GM23338 (cell line): ENCODE measurements around the gene C11orf98. TPM values are rescaled to one million over a fixed set of nuclear protein-coding genes. Genes with fewer than 3 reads are reported as not detected.
"Not testable (repeated sequence)": the region's sequence is repeated elsewhere in the genome, so short reads cannot be mapped to it uniquely, and the experiment has no call there.

Experiments
- ATAC-seq: fragments of 200-7000 bp; cut with Tn5 transposase; 3 replicates; pipeline ENCODE4 v1.9.1; 2020
- DNase-seq: peaks from one replicate; pipeline ENCODE4 v3.0.0-alpha.2; 2015; ENCODE audit warnings: low spot score
- H2AFZ ChIP-seq: fragments of 200-600 bp; sonication (generic); 2 replicates; pipeline ENCODE4 v1.8.0; 2016; ENCODE audit warnings: antibody characterized with exemption, mild to moderate bottlenecking, moderate library complexity
- H3F3A ChIP-seq: fragments of 200-600 bp; sonication (generic); replicated peaks from 2 replicates; pipeline ENCODE4 v1.8.0; 2017; ENCODE audit warnings: antibody characterized with exemption, mixed run types, low read depth
- H3K27ac ChIP-seq: fragments of 200-600 bp; sonication (generic); 2 replicates; pipeline ENCODE4 v1.6.1; 2016; ENCODE audit warnings: low read depth
- H3K27me3 ChIP-seq: fragments of 200-600 bp; sonication (generic); 2 replicates; pipeline ENCODE4 v1.8.0; 2016; ENCODE audit warnings: mild to moderate bottlenecking, mixed run types, moderate library complexity; ENCODE audit not compliant: insufficient read depth
- H3K36me3 ChIP-seq: fragments of 200-600 bp; sonication (generic); 2 replicates; pipeline ENCODE4 v1.8.0; 2016; ENCODE audit warnings: mild to moderate bottlenecking; ENCODE audit not compliant: insufficient read depth
- H3K4me1 ChIP-seq: fragments of 200-600 bp; sonication (generic); 2 replicates; pipeline ENCODE4 v1.8.0; 2016; ENCODE audit warnings: mild to moderate bottlenecking, moderate library complexity; ENCODE audit not compliant: insufficient read depth
- H3K4me2 ChIP-seq: fragments of 200-600 bp; sonication (generic); 2 replicates; pipeline ENCODE4 v1.7.1; 2017; ENCODE audit warnings: mixed run types
- H3K4me3 ChIP-seq: fragments of 200-600 bp; sonication (generic); 2 replicates; pipeline ENCODE4 v1.6.1; 2016; ENCODE audit warnings: mixed run types
- H3K79me2 ChIP-seq: fragments of 200-600 bp; sonication (generic); replicated peaks from 2 replicates; pipeline ENCODE4 v1.8.0; 2017; ENCODE audit warnings: mild to moderate bottlenecking; ENCODE audit not compliant: insufficient read depth
- H3K9me2 ChIP-seq: fragments of 200-600 bp; sonication (generic); 2 replicates; pipeline ENCODE4 v1.8.0; 2017; ENCODE audit not compliant: insufficient read depth
- H4K20me1 ChIP-seq: fragments of 200-600 bp; sonication (generic); replicated peaks from 2 replicates; pipeline ENCODE4 v1.8.0; 2017; ENCODE audit warnings: mild to moderate bottlenecking; ENCODE audit not compliant: insufficient read depth
- H3K27ac Mint-ChIP-seq: 2 replicates; pipeline ENCODE4 v1.8.0; 2020; ENCODE audit warnings: inconsistent platforms, mild to moderate bottlenecking, moderate library complexity, mixed read lengths
- H3K27me3 Mint-ChIP-seq: 3 replicates; pipeline ENCODE4 v1.8.0; 2022; ENCODE audit warnings: low read depth, mild to moderate bottlenecking, moderate library complexity, mixed read lengths, inconsistent platforms; ENCODE audit not compliant: insufficient read depth, poor library complexity
- H3K36me3 Mint-ChIP-seq: 3 replicates; pipeline ENCODE4 v1.8.0; 2021; ENCODE audit warnings: low read depth, mild to moderate bottlenecking, inconsistent platforms, moderate library complexity, mixed read lengths
- H3K4me1 Mint-ChIP-seq: 3 replicates; pipeline ENCODE4 v1.8.0; 2020; ENCODE audit warnings: mild to moderate bottlenecking, inconsistent platforms, mixed read lengths
- H3K4me3 Mint-ChIP-seq: 3 replicates; pipeline ENCODE4 v1.8.0; 2021; ENCODE audit warnings: moderate library complexity, mild to moderate bottlenecking, inconsistent platforms, mixed read lengths
- H3K9me3 Mint-ChIP-seq: 3 replicates; pipeline ENCODE4 v1.8.0; 2020; ENCODE audit warnings: moderate library complexity, mild to moderate bottlenecking, inconsistent platforms, mixed read lengths
- CTCF ChIP-seq, 2 experiments: fragments of 200-600 bp in 1 of 2; sonication (generic) in 1 of 2; conservative IDR thresholded peaks; 2 replicates each; pipeline versions ENCODE4 v1.5.1 to v1.6.1; 2016 to 2017; ENCODE audit warnings: antibody characterized with exemption in 2 of 2, low read depth in 2 of 2, mild to moderate bottlenecking in 2 of 2, moderate library complexity in 1 of 2
- EZH2phosphoT487 ChIP-seq: fragments of 200-600 bp; sonication (generic); IDR thresholded peaks from one replicate; pipeline ENCODE4 v1.8.1; 2018; ENCODE audit warnings: antibody characterized with exemption; ENCODE audit not compliant: unreplicated experiment
- JUNB ChIP-seq: IDR thresholded peaks from one replicate; pipeline ENCODE4 v1.6.1; 2016; ENCODE audit warnings: antibody characterized with exemption; ENCODE audit not compliant: unreplicated experiment
- ZNF331 ChIP-seq: fragments of 250-450 bp; sonication (Bioruptor Pico); IDR thresholded peaks from 2 replicates; pipeline ENCODE4 v1.5.0; 2020; ENCODE audit warnings: low read depth, mild to moderate bottlenecking, moderate library complexity
- ZNF462 ChIP-seq: fragments of 250-450 bp; sonication (Bioruptor Pico); IDR thresholded peaks from 2 replicates; pipeline ENCODE4 v1.5.0; 2020; ENCODE audit warnings: mild to moderate bottlenecking, moderate library complexity
- polyA plus RNA-seq: library from polyadenylated mRNA; unstranded; fragments of >200 nt; fragmentation: Nextera tagmentation; extraction: Ambion mirVana; gene quantifications from 2 replicates; pipeline ENCODE4 v1.2.1, GENCODE V29; 2016
- total RNA-seq: library from RNA; depleted of rRNA; stranded (reverse); fragments of >200 nt; shearing (Covaris generic); gene quantifications from 2 replicates; pipeline ENCODE4 v1.2.3, GENCODE V29; 2014

The C11orf98 gene
- total and polyA plus RNA-seq, 2 experiments from 2014 or later = 132 to 479 TPM

GRCh38 chr11:62650283-62650682 is 14.7 kb downstream of the C11orf98 start:
- not testable (repeated sequence) for ATAC-seq, H2AFZ ChIP-seq

GRCh38 chr11:62649486-62649885 is 15.5 kb downstream of the C11orf98 start:
- H3K4me1 ChIP-seq = peaks cover 9% of the 10 kb centered on the region; the same call in 1 of the 2 replicates
- H3K4me3 ChIP-seq = no peak overlapping the region
- H2AFZ ChIP-seq = no peak overlapping the region
- no peak overlapping the region for H3K27ac ChIP-seq
- peaks cover 6% of the 10 kb centered on the region; the same call in 1 of the 2 replicates for H3K36me3 ChIP-seq
- H3K27me3 ChIP-seq = no peaks in the 10 kb centered on the region
- DNase-seq = no peak
- peaks cover 16% of the 10 kb centered on the region for H3K27me3 Mint-ChIP-seq
- H3K27ac Mint-ChIP-seq = no peak overlapping the region
- peaks cover 25% of the 10 kb centered on the region for H3K36me3 Mint-ChIP-seq
- H4K20me1 ChIP-seq = peaks cover 7% of the 10 kb centered on the region
- H3K9me3 Mint-ChIP-seq = peaks cover 2% of the 10 kb centered on the region; the same call in 1 of the 3 replicates
- ATAC-seq = no peak
- H3K4me2 ChIP-seq = no peak overlapping the region
- peaks cover 40% of the 10 kb centered on the region for H3K79me2 ChIP-seq
- TF ChIP-seq CTCF (conservative IDR thresholded peaks at IDR 0.05; ENCODE audit: low read depth in 2 of 2) = no peak
- TF ChIP-seq ZNF462 = no peak
- TF ChIP-seq ZNF331 (CRISPR knock-in tag) = no peak
- no peak for TF ChIP-seq JUNB
- no peak for TF ChIP-seq EZH2phosphoT487
- peaks cover 13% of the 10 kb centered on the region; the same call in 1 of the 2 replicates for H3F3A ChIP-seq
- H3K4me3 Mint-ChIP-seq = no peak overlapping the region
- H3K9me2 ChIP-seq = no peaks in the 10 kb centered on the region
- peaks cover 21% of the 10 kb centered on the region for H3K4me1 Mint-ChIP-seq

More at GRCh38 chr11:62650283-62650682, 14.7 kb downstream of the C11orf98 start:
- not testable (repeated sequence) for DNase-seq, H3K4me3 Mint-ChIP-seq, H3K27ac ChIP-seq, H4K20me1 ChIP-seq, H3K4me3 ChIP-seq, H3K9me2 ChIP-seq, H3K9me3 Mint-ChIP-seq, H3K4me2 ChIP-seq, H3K27me3 ChIP-seq, H3K27ac Mint-ChIP-seq, H3K36me3 ChIP-seq, H3K4me1 ChIP-seq
- Mint-ChIP-seq H3K27me3 (peaks cover 18% of the 10 kb centered on the region), H3K36me3 (peaks cover 21% of the 10 kb centered on the region), H3K4me1 (peaks cover 18% of the 10 kb centered on the region)
- Histone ChIP-seq H3F3A (peaks cover 10% of the 10 kb centered on the region; the same call in 1 of the 2 replicates), H3K79me2 (peaks cover 33% of the 10 kb centered on the region)
- peak in 1 of 2 experiments; percentile 12; a peak in 1 of 4 replicates for TF ChIP-seq CTCF (conservative IDR thresholded peaks at IDR 0.05; ENCODE audit: low read depth in 2 of 2)
